ENCODE results near the gene CENPE. TPM values are rescaled to one million over a fixed set of nuclear protein-coding genes. Genes with fewer than 3 reads are reported as not detected.

Gene CENPE
- total and polyA plus RNA-seq, 2 donors (not counting 1 experiment from before 2014, with no cell fraction given): 0.15 to 2.8 TPM

DNA sequence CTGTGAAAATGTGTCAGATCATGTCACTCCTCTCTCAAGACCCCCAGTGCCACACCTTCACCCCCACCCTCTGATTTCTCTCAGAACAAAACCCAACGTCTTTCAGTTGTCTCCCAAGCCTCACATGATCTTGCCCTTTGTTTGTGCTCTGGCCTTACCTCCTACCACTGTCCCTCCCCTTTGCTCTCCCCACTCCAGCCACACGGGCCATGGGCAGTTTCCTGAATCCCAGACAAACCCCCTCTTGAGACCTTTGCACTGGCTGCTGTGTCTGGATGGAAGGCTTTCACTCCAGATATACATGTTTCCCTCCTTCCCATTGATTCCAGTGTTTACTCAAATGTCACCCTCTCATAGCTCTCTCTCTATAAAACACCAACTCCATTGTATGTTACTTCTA, 3.6 kb upstream of the CENPE start:
- H3K4me3 Mint-ChIP-seq: no peak overlapping the region
- peaks cover 15% of the 10 kb centered on the region for H3K4me1 Mint-ChIP-seq
- WGBS (ENCODE audit: insufficient coverage): 55% methylated on average over 2 of the region's 2 CpGs
- H3K27me3 Mint-ChIP-seq: peaks cover 12% of the 10 kb centered on the region
- no peaks in the 10 kb centered on the region for H3K79me2 ChIP-seq (ENCODE audit: control insufficient read depth, insufficient read depth, low read length)
- POLR2A ChIA-PET: no interaction called here
- no peak overlapping the region for H3K9ac ChIP-seq (ENCODE audit: low read length)
- H3K4me3 ChIP-seq (ENCODE audit: control extremely low read depth in 1 of 5, extremely low read depth in 1 of 5, insufficient read depth in 1 of 5, low read depth in 2 of 5, low read length in 4 of 5): no peak overlapping the region
- TF ChIP-seq, protein P1, sequence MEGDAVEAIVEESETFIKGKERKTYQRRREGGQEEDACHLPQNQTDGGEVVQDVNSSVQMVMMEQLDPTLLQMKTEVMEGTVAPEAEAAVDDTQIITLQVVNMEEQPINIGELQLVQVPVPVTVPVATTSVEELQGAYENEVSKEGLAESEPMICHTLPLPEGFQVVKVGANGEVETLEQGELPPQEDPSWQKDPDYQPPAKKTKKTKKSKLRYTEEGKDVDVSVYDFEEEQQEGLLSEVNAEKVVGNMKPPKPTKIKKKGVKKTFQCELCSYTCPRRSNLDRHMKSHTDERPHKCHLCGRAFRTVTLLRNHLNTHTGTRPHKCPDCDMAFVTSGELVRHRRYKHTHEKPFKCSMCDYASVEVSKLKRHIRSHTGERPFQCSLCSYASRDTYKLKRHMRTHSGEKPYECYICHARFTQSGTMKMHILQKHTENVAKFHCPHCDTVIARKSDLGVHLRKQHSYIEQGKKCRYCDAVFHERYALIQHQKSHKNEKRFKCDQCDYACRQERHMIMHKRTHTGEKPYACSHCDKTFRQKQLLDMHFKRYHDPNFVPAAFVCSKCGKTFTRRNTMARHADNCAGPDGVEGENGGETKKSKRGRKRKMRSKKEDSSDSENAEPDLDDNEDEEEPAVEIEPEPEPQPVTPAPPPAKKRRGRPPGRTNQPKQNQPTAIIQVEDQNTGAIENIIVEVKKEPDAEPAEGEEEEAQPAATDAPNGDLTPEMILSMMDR (IDR thresholded peaks at IDR 0.05): no peak
- TF ChIP-seq EZH2 (IDR thresholded peaks at IDR 0.05; ENCODE audit: borderline replicate concordance, insufficient read depth, low read depth, low read length, poor library complexity, severe bottlenecking): no peak
- ATAC-seq (ENCODE audit: low read depth): no peak
- no peak for DNase-seq
- H3K9me3 ChIP-seq (ENCODE audit: control extremely low read depth in 1 of 3, control insufficient read depth in 2 of 3, insufficient read depth in 1 of 3, low read length in 2 of 3): no peaks in the 10 kb centered on the region
- H3K9me3 Mint-ChIP-seq (ENCODE audit: insufficient read depth): no peaks in the 10 kb centered on the region
- H3K27me3 ChIP-seq (replicated peaks in 1 of 4; ENCODE audit: control extremely low read depth in 1 of 4, control insufficient read depth in 3 of 4, insufficient read depth in 4 of 4, low read length in 3 of 4): peaks cover 0 to 7% (median 0%) of the 10 kb centered on the region in 4 experiments
- H2AFZ ChIP-seq (ENCODE audit: insufficient read depth, low read depth, low read length, poor library complexity, severe bottlenecking): no peak overlapping the region
- no peak overlapping the region for H3K27ac ChIP-seq (ENCODE audit: low read length in 2 of 2)
- H3K4me1 ChIP-seq (ENCODE audit: control insufficient read depth in 2 of 2, insufficient read depth in 2 of 2, low read length in 2 of 2): peaks cover 9 to 10% of the 10 kb centered on the region in 2 donors
- no peak overlapping the region for H3K4me2 ChIP-seq (replicated peaks; ENCODE audit: low read depth, low read length, poor library complexity, severe bottlenecking)
- no peaks in the 10 kb centered on the region for H4K20me1 ChIP-seq (ENCODE audit: control insufficient read depth, insufficient read depth, low read length, poor library complexity, severe bottlenecking)
- CTCF ChIA-PET: no interaction called here
- intact Hi-C loops (cut with micrococcal nuclease): no loop called here
- no peaks in the 10 kb centered on the region for H3K36me3 ChIP-seq (replicated peaks in 1 of 2; ENCODE audit: control extremely low read depth in 1 of 2, control insufficient read depth in 1 of 2, extremely low read depth in 1 of 2, insufficient read depth in 2 of 2, low read length in 1 of 2)
- H3K27ac Mint-ChIP-seq: no peak overlapping the region

DNA sequence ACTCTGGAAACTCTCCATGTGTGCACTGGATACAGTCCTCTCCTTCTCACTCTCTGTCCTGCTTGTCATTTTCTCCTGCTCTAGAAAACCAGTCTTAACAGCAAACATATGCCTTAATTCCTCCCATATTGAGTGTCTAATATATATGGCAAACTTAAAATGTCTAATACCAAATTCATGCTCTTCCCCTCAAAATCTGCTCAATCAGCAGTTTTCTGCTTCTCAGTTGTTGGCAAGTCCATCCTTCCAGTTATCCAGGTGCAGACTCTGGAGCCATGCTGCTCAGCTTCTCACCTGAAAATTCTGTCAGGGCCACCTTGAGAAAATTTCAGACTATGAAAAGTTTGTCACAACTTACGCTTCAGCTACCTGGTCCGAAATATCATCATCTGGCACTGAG, 3.1 kb upstream of the CENPE start:
- H2AFZ ChIP-seq (ENCODE audit: insufficient read depth, low read depth, low read length, poor library complexity, severe bottlenecking): no peak overlapping the region
- whole genome bisulfite sequencing (ENCODE audit: insufficient coverage): 100% methylated on average over 2 of the region's 2 CpGs
- H3K4me3 Mint-ChIP-seq: no peak overlapping the region
- no peaks in the 10 kb centered on the region for H4K20me1 ChIP-seq (ENCODE audit: control insufficient read depth, insufficient read depth, low read length, poor library complexity, severe bottlenecking)
- H3K9ac ChIP-seq (ENCODE audit: low read length): no peak overlapping the region
- peaks cover 15% of the 10 kb centered on the region for H3K4me1 Mint-ChIP-seq
- intact Hi-C loops (cut with micrococcal nuclease): no loop called here
- TF ChIP-seq EZH2 (IDR thresholded peaks at IDR 0.05; ENCODE audit: borderline replicate concordance, insufficient read depth, low read depth, low read length, poor library complexity, severe bottlenecking): no peak
- TF ChIP-seq, protein P1 (IDR thresholded peaks at IDR 0.05): no peak
- no peaks in the 10 kb centered on the region for H3K36me3 ChIP-seq (replicated peaks in 1 of 2; ENCODE audit: control extremely low read depth in 1 of 2, control insufficient read depth in 1 of 2, extremely low read depth in 1 of 2, insufficient read depth in 2 of 2, low read length in 1 of 2)
- no peak overlapping the region for H3K4me3 ChIP-seq (ENCODE audit: control extremely low read depth in 1 of 5, extremely low read depth in 1 of 5, insufficient read depth in 1 of 5, low read depth in 2 of 5, low read length in 4 of 5)
- no peak overlapping the region for H3K4me2 ChIP-seq (replicated peaks; ENCODE audit: low read depth, low read length, poor library complexity, severe bottlenecking)
- no peak for DNase-seq
- POLR2A ChIA-PET: no interaction called here
- CTCF ChIA-PET: no interaction called here
- H3K27ac ChIP-seq (ENCODE audit: low read length in 2 of 2): no peak overlapping the region
- H3K79me2 ChIP-seq (ENCODE audit: control insufficient read depth, insufficient read depth, low read length): no peaks in the 10 kb centered on the region
- no peak for ATAC-seq (ENCODE audit: low read depth)
- H3K9me3 ChIP-seq (ENCODE audit: control extremely low read depth in 1 of 3, control insufficient read depth in 2 of 3, insufficient read depth in 1 of 3, low read length in 2 of 3): no peaks in the 10 kb centered on the region
- H3K9me3 Mint-ChIP-seq (ENCODE audit: insufficient read depth): no peaks in the 10 kb centered on the region
- H3K27ac Mint-ChIP-seq: no peak overlapping the region
- peaks cover 12% of the 10 kb centered on the region for H3K27me3 Mint-ChIP-seq
- H3K27me3 ChIP-seq (replicated peaks in 1 of 4; ENCODE audit: control extremely low read depth in 1 of 4, control insufficient read depth in 3 of 4, insufficient read depth in 4 of 4, low read length in 3 of 4): peaks cover 0 to 7% (median 0%) of the 10 kb centered on the region in 4 experiments
- peaks cover 9 to 10% of the 10 kb centered on the region in 2 donors for H3K4me1 ChIP-seq (ENCODE audit: control insufficient read depth in 2 of 2, insufficient read depth in 2 of 2, low read length in 2 of 2)

All from B cell (primary cell).